ENCODE measurements around the gene PKD1L1. TPM values are rescaled to one million over a fixed set of nuclear protein-coding genes. Genes with fewer than 3 reads are reported as not detected.
A peak's percentile ranks its signal among the peaks of the same experiment; 100 is the strongest.
"Not testable (repeated sequence)": the region's sequence is repeated elsewhere in the genome, so short reads cannot be mapped to it uniquely, and the experiment has no call there.

The PKD1L1 gene
- total and polyA plus RNA-seq, 11 donors, result 1.1 to 3.7 (median 2.3) TPM

GRCh38 chr7:47991270-47991669 lies 43.0 kb upstream of the PKD1L1 start:
- Histone ChIP-seq H3K4me3 (peak overlapping the region in 7 of 12 donors; percentile 51 to 64 (median 61)), H3K4me1 (peaks cover 0 to 14% (median 0%) of the 10 kb centered on the region in 12 donors), H3K9me3 (no peaks in the 10 kb centered on the region), H3K27me3 (no peaks in the 10 kb centered on the region), H3K27ac (peak overlapping the region in 8 of 12 donors; percentile 30 to 76 (median 60)), H3K36me3 (no peaks in the 10 kb centered on the region)
- no peak for DNase-seq
- WGBS, 4 donors, result 90 to 100% (median 99%) methylated on average over 1 of the region's 1 CpG
- no peak for ATAC-seq
- TF ChIP-seq CTCF (IDR thresholded peaks at IDR 0.05), result no peak
- TF ChIP-seq POLR2A (IDR thresholded peaks at IDR 0.05), result no peak
- intact Hi-C loops (cut with DNase I), result loop anchor here in 5 of 10 donors (1.0 to 5.0 kb wide), 3 partner anchors 96 to 120 kb away; partner anchors contain the start of gene UPP1 (in 1 of the 5)

- no peak for ATAC-seq
- intact Hi-C loops (cut with DNase I), result loop anchor here in 2 of 10 donors (2.0 to 5.0 kb wide), 2 partner anchors 97 to 120 kb away; partner anchors contain the start of gene UPP1 (in 1 of the 2)
- WGBS, 4 donors, result 95 to 99% (median 99%) methylated on average over 5 of the region's 5 CpGs
These were observed 42.3 kb upstream of the PKD1L1 start for GRCh38 chr7:47990592-47990991.

GRCh38 chr7:47989607-47990400 lies 41.5 kb upstream of the PKD1L1 start:
- not testable (repeated sequence) for H3K27ac ChIP-seq, H3K27me3 ChIP-seq, ATAC-seq, H3K9me3 ChIP-seq, H3K4me3 ChIP-seq, H3K36me3 ChIP-seq, DNase-seq
- 70 to 80% (median 73%) methylated on average over 8 to 10 of the region's 10 CpGs for WGBS, 4 donors
- intact Hi-C loops (cut with DNase I), result loop anchor here in 2 of 10 donors (2.0 to 5.0 kb wide), 2 partner anchors 97 to 121 kb away; partner anchors contain the start of gene UPP1 (in 1 of the 2)
- H3K4me1 ChIP-seq, result peaks cover 0 to 14% (median 0%) of the 10 kb centered on the region in 12 donors

More at GRCh38 chr7:47990592-47990991, 42.3 kb upstream of the PKD1L1 start:
- no peak for DNase-seq
- H3K4me1 ChIP-seq, result peaks cover 0 to 14% (median 0%) of the 10 kb centered on the region in 12 donors
- H3K27me3 ChIP-seq, result no peaks in the 10 kb centered on the region
- no peak for TF ChIP-seq POLR2A (IDR thresholded peaks at IDR 0.05)
- TF ChIP-seq CTCF (IDR thresholded peaks at IDR 0.05), result no peak
- H3K4me3 ChIP-seq, result no peak overlapping the region
- no peaks in the 10 kb centered on the region for H3K36me3 ChIP-seq
- H3K27ac ChIP-seq, result no peak overlapping the region
- H3K9me3 ChIP-seq, result no peaks in the 10 kb centered on the region

- H3K36me3 ChIP-seq, result no peaks in the 10 kb centered on the region
- no peaks in the 10 kb centered on the region for H3K9me3 ChIP-seq
- intact Hi-C loops (cut with DNase I), result no loop called here
- ATAC-seq, result no peak
- DNase-seq, result no peak
- no peak overlapping the region for H3K4me3 ChIP-seq
- no peaks in the 10 kb centered on the region for H3K27me3 ChIP-seq
- no peak overlapping the region for H3K27ac ChIP-seq
- TF ChIP-seq POLR2A (IDR thresholded peaks at IDR 0.05) (no peak), CTCF (IDR thresholded peaks at IDR 0.05) (peak in 4 of 12 donors; percentile 8 to 13 (median 11))
- peaks cover 0 to 14% (median 0%) of the 10 kb centered on the region in 12 donors for H3K4me1 ChIP-seq
- 85 to 90% (median 87%) methylated on average over 8 of the region's 8 CpGs for WGBS, 4 donors
These were observed 40.5 kb upstream of the PKD1L1 start for GRCh38 chr7:47988496-47989386.

Measured in heart left ventricle (tissue), 16 donors.